Lower leg skin (tissue), 4 donors: ENCODE results near the gene GDF7. TPM values are rescaled to one million over a fixed set of nuclear protein-coding genes. Genes with fewer than 3 reads are reported as not detected.

Experiments used
- DNase-seq, 2 donors: peaks; one replicate each; pipeline ENCODE4 v3.0.0-alpha.2; 2019; ENCODE audit warnings: low spot score in 2 of 2
- H3K4me3 ChIP-seq: fragments of 200-600 bp; sonication (generic); 2 replicates; pipeline ENCODE4 v1.5.1; 2017; ENCODE audit warnings: mild to moderate bottlenecking, low read depth; ENCODE audit not compliant: poor library complexity, severe bottlenecking
- CTCF ChIP-seq, 3 donors: fragments of 450-650 bp; IDR thresholded peaks; one replicate each; pipeline ENCODE4 v1.5.1; 2016; ENCODE audit warnings: antibody characterized with exemption in 3 of 3, mild to moderate bottlenecking in 3 of 3, moderate library complexity in 2 of 3
- POLR2A ChIP-seq, 2 donors: fragments of 450-650 bp; IDR thresholded peaks; one replicate each; pipeline ENCODE4 v1.6.1; 2016 to 2017; ENCODE audit warnings: antibody characterized with exemption in 2 of 2, mild to moderate bottlenecking in 1 of 2, moderate library complexity in 1 of 2
- WGBS, 2 donors: methylation state at CpG; one replicate each; pipeline ENCODE4 v1.1.5; 2018; 5-methylcytosine and 5-hydroxymethylcytosine counted together
- intact Hi-C: fragments of 100-400 bp; cut with DNase I; formaldehyde crosslinking; loops from one replicate; pipeline ENCODE4 v1.15.0; 2023; ENCODE audit warnings: low total_unique reads
- total RNA-seq, 4 donors: library from RNA; depleted of rRNA; stranded (reverse); fragments of >200 nt; gene quantifications; one replicate each; pipeline ENCODE4 v1.1.0, GENCODE V29; 2016

The GDF7 gene
- total RNA-seq, 4 donors from 2014 or later: 0.80 to 3.7 (median 2.4) TPM

- TF ChIP-seq POLR2A (IDR thresholded peaks at IDR 0.05) (no peak), CTCF (IDR thresholded peaks at IDR 0.05) (no peak)
- intact Hi-C loops: no loop called here
- WGBS, 2 donors: 75 to 84% methylated on average over 5 of the region's 5 CpGs
- no peak for DNase-seq
- no peak overlapping the region for H3K4me3 ChIP-seq
Measured at GRCh38 chr2:20673686-20674308, 6.9 kb downstream of the GDF7 start.

GRCh38 chr2:20674309-20674965 is 7.5 kb downstream of the GDF7 start:
- intact Hi-C loops: no loop called here
- WGBS, 2 donors: 75 to 81% methylated on average over 11 of the region's 11 CpGs

GRCh38 chr2:20674974-20675679 is 8.2 kb downstream of the GDF7 start:
- intact Hi-C loops: no loop called here
- no peak for TF ChIP-seq CTCF (IDR thresholded peaks at IDR 0.05)
- no peak for TF ChIP-seq POLR2A (IDR thresholded peaks at IDR 0.05)
- DNase-seq: peak in 1 of 2 donors; percentile 61
- H3K4me3 ChIP-seq: no peak overlapping the region
- WGBS, 2 donors: 50 to 58% methylated on average over 11 to 16 of the region's 16 CpGs

More at GRCh38 chr2:20674309-20674965, 7.5 kb downstream of the GDF7 start:
- no peak overlapping the region for H3K4me3 ChIP-seq
- TF ChIP-seq POLR2A (IDR thresholded peaks at IDR 0.05): no peak
- no peak for TF ChIP-seq CTCF (IDR thresholded peaks at IDR 0.05)
- DNase-seq: peak in 1 of 2 donors; percentile 50

- no peak overlapping the region for H3K4me3 ChIP-seq
- intact Hi-C loops: no loop called here
- peak in 1 of 2 donors; percentile 78 for DNase-seq
- WGBS, 2 donors: 36 to 57% methylated on average over 6 of the region's 6 CpGs
- TF ChIP-seq CTCF (IDR thresholded peaks at IDR 0.05) (no peak), POLR2A (IDR thresholded peaks at IDR 0.05) (no peak)
Measured at GRCh38 chr2:20675701-20676352, 8.9 kb downstream of the GDF7 start.

- DNase-seq: peak in 1 of 2 donors; percentile 65
- intact Hi-C loops: no loop called here
- TF ChIP-seq POLR2A (IDR thresholded peaks at IDR 0.05): no peak
- TF ChIP-seq CTCF (IDR thresholded peaks at IDR 0.05): no peak
Measured at GRCh38 chr2:20676353-20677215, 9.6 kb downstream of the GDF7 start.

More at GRCh38 chr2:20676353-20677215, 9.6 kb downstream of the GDF7 start:
- no peak overlapping the region for H3K4me3 ChIP-seq
- WGBS, 2 donors: 84 to 91% methylated on average over 12 of the region's 12 CpGs
